ENCODE data around the gene RBL1.

- no peak for TF ChIP-seq EZH2phosphoT487 (IDR thresholded peaks at IDR 0.05; ENCODE audit: insufficient read depth, low read depth)
- TF ChIP-seq EZH2 (IDR thresholded peaks at IDR 0.05; ENCODE audit: insufficient read depth, poor library complexity, severe bottlenecking) = no peak
Measured at GRCh38 chr20:36984257-36984638, 111.5 kb downstream of the RBL1 start.
